Natural killer cell (primary cell): ENCODE data around the gene TOP3B. TPM values are rescaled to one million over a fixed set of nuclear protein-coding genes. Genes with fewer than 3 reads are reported as not detected.

Experiments
- ATAC-seq, 3 donors: fragments of 150-1000 bp in 2 of 3; fragments of 200-7000 bp in 1 of 3; cut with Tn5 transposase; 1 replicate in 1 of 3; 2 replicates in 2 of 3; pipeline ENCODE4 v1.10.0; 2021; ENCODE audit warnings: mild to moderate bottlenecking in 2 of 3, moderate library complexity in 2 of 3
- DNase-seq, 2 donors: peaks; one replicate each; pipeline versions ENCODE4 v3.0.0 to v3.0.0-alpha.2; 2013 to 2021; ENCODE audit warnings: mixed read lengths in 1 of 2
- H3K27ac ChIP-seq: one replicate; pipeline ENCODE4 v1.5.1; 2013; ENCODE audit warnings: mild to moderate bottlenecking, low read length
- H3K27me3 ChIP-seq: one replicate; pipeline ENCODE4 v1.6.1; 2013; ENCODE audit warnings: low read length; ENCODE audit not compliant: control insufficient read depth, insufficient read depth
- H3K36me3 ChIP-seq: one replicate; pipeline ENCODE4 v1.6.1; 2013; ENCODE audit warnings: low read length; ENCODE audit not compliant: control insufficient read depth, insufficient read depth
- H3K4me1 ChIP-seq: one replicate; pipeline ENCODE4 v1.6.1; 2013; ENCODE audit warnings: low read length; ENCODE audit not compliant: control insufficient read depth, insufficient read depth
- H3K4me3 ChIP-seq: one replicate; pipeline ENCODE4 v1.5.1; 2013; ENCODE audit warnings: low read length
- H3K9me3 ChIP-seq: one replicate; pipeline ENCODE4 v1.6.1; 2013; ENCODE audit warnings: low read length; ENCODE audit not compliant: control insufficient read depth, insufficient read depth
- H3K27ac Mint-ChIP-seq, 2 donors: one replicate each; pipeline ENCODE4 v1.8.0; 2022; ENCODE audit warnings: mild to moderate bottlenecking in 2 of 2, mixed read lengths in 2 of 2, moderate library complexity in 1 of 2
- H3K27me3 Mint-ChIP-seq, 2 donors: one replicate each; pipeline ENCODE4 v1.8.0; 2022; ENCODE audit warnings: low read depth in 2 of 2, mixed read lengths in 2 of 2
- H3K36me3 Mint-ChIP-seq: one replicate; pipeline ENCODE4 v1.8.0; 2022; ENCODE audit warnings: mixed read lengths
- H3K4me1 Mint-ChIP-seq, 2 donors: one replicate each; pipeline ENCODE4 v1.8.0; 2022; ENCODE audit warnings: mixed read lengths in 2 of 2
- H3K4me3 Mint-ChIP-seq: one replicate; pipeline ENCODE4 v1.8.0; 2022; ENCODE audit warnings: mild to moderate bottlenecking, moderate library complexity, mixed read lengths
- H3K9me3 Mint-ChIP-seq, 2 donors: one replicate each; pipeline ENCODE4 v1.8.0; 2022; ENCODE audit warnings: mixed read lengths in 2 of 2
- CTCF ChIP-seq: fragments of 200-600 bp; IDR thresholded peaks from one replicate; pipeline ENCODE4 v1.8.0; 2022; ENCODE audit warnings: antibody characterized with exemption
- WGBS: methylation state at CpG from one replicate; pipeline ENCODE4 v1.1.7; 2013; ENCODE audit warnings: missing lambda C conversion rate; ENCODE audit not compliant: insufficient coverage; 5-methylcytosine and 5-hydroxymethylcytosine counted together
- intact Hi-C: fragments of 100-400 bp; cut with micrococcal nuclease; formaldehyde crosslinking; loops from one replicate; pipeline ENCODE4 v1.14.2; 2022
- total RNA-seq, 4 donors: library from RNA; stranded (reverse); fragments of 120-200 nt in 1 of 4; gene quantifications; one replicate each; pipeline versions ENCODE4 v1.2.3 to v1.2.4, GENCODE V29; 2013 to 2022

Gene TOP3B
- total RNA-seq, 3 donors from 2014 or later (not counting 1 experiment from before 2014, with no cell fraction given): 45.8 to 66.0 (median 62.7) TPM

GRCh38 chr22:21958360-21959273 is 24.0 kb downstream of the TOP3B start:
- Histone ChIP-seq H3K36me3 (peaks cover 31% of the 10 kb centered on the region), H3K4me1 (no peaks in the 10 kb centered on the region), H3K27me3 (no peaks in the 10 kb centered on the region), H3K27ac (no peak overlapping the region), H3K4me3 (no peak overlapping the region), H3K9me3 (no peaks in the 10 kb centered on the region)
- DNase-seq (no peak), ATAC-seq (no peak)
- Mint-ChIP-seq H3K27ac (no peak overlapping the region), H3K4me1 (no peaks in the 10 kb centered on the region), H3K4me3 (no peak overlapping the region), H3K36me3 (no peaks in the 10 kb centered on the region), H3K9me3 (no peaks in the 10 kb centered on the region), H3K27me3 (no peaks in the 10 kb centered on the region)
- intact Hi-C loops: no loop called here
- TF ChIP-seq CTCF: no peak
- 95% methylated on average over 22 of the region's 22 CpGs for WGBS

- peak within 1 kb of the TSS; percentile 41 for H3K27ac ChIP-seq
- peaks cover 22% of the 10 kb centered on the region for H3K4me1 ChIP-seq
- Mint-ChIP-seq H3K36me3 (no peaks in the 10 kb centered on the region), H3K9me3 (no peaks in the 10 kb centered on the region), H3K27me3 (no peaks in the 10 kb centered on the region), H3K27ac (peak within 1 kb of the TSS; percentile 58 to 73), H3K4me3 (peak within 1 kb of the TSS; percentile 78), H3K4me1 (peaks cover 7 to 27% of the 10 kb centered on the region in 2 donors)
- 12% methylated on average over 58 of the region's 58 CpGs for WGBS
- DNase-seq: peak; percentile 96
- peak; percentile 91 to 95 (median 94) for ATAC-seq
- TF ChIP-seq CTCF: peak; percentile 77
- H3K4me3 ChIP-seq: peak within 1 kb of the TSS; percentile 77
- H3K9me3 ChIP-seq: no peaks in the 10 kb centered on the region
- H3K27me3 ChIP-seq: no peaks in the 10 kb centered on the region
- intact Hi-C loops: loop anchor here (2.0 kb wide), 2 partner anchors 14 to 240 kb away; no protein-coding TSS in a partner anchor
- H3K36me3 ChIP-seq: no peaks in the 10 kb centered on the region
Observed at GRCh38 chr22:21952586-21953571, 29.7 kb downstream of the TOP3B start, which contains the start of gene PPM1F. PPM1F (minus strand) TSS chr22:21952848; CDS start chr22:21946048, 6,800 bp downstream.

DNA sequence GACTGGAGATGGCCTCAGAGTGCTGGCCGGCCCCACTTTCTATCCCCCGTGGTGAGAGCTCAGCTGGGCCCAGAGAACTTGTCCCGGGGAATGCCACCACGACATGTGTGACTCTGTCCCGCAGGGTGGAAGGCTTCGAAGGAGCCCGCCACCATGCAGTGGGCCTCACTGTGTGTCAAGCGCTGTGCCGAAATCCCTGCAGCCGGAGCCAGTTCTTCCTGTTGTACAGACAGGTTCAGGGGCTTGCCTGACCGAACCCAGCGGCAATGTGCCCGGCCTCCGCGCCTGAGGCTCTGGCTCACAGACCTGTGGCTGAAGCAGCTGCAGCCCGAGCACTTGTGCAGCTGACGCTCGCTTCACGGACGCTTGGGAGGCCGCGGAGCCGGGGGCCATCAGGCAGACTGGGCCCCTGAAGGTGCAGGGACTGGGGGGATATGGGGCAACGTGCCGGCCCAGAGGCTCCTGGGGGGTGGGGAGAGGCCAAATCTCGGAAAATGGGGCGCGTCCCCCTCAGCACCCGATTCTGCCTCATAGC is 30.6 kb downstream of the TOP3B start:
- no peak for TF ChIP-seq CTCF
- Mint-ChIP-seq H3K36me3 (no peaks in the 10 kb centered on the region), H3K27me3 (no peaks in the 10 kb centered on the region), H3K27ac (peak overlapping the region; percentile 58 to 73), H3K4me1 (peaks cover 7 to 31% of the 10 kb centered on the region in 2 donors), H3K9me3 (no peaks in the 10 kb centered on the region), H3K4me3 (peak overlapping the region; percentile 78)
- Histone ChIP-seq H3K4me1 (peaks cover 22% of the 10 kb centered on the region), H3K27me3 (no peaks in the 10 kb centered on the region), H3K4me3 (peak overlapping the region; percentile 77), H3K9me3 (no peaks in the 10 kb centered on the region), H3K27ac (no peak overlapping the region), H3K36me3 (no peaks in the 10 kb centered on the region)
- intact Hi-C loops: loop anchor here (2.0 kb wide), 2 partner anchors 13 to 239 kb away; no protein-coding TSS in a partner anchor
- 13% methylated on average over 29 of the region's 29 CpGs for WGBS
- DNase-seq (peak; percentile 26 to 35), ATAC-seq (peak in 1 of 3 donors; percentile 25)
